HEK293 (cell line): ENCODE results near the gene NFIB.

ENCODE experiments used
- CTCF ChIA-PET: fragments of 350-600 bp; formaldehyde crosslinking; extraction: SDS; loops from one replicate; lab custom pipeline; 2021; ENCODE audit warnings: antibody characterized with exemption; lab: Yijun Ruan, JAX
- POLR2A ChIA-PET: fragments of 300-600 bp; formaldehyde crosslinking; extraction: SDS; loops from one replicate; lab custom pipeline; 2020; ENCODE audit warnings: antibody characterized with exemption, inconsistent platforms; lab: Yijun Ruan, JAX
- H3K27ac ChIP-seq: fragments of 200-500 bp; sonication (Bioruptor generic); 2 replicates; pipeline ENCODE4 v1.5.1; 2014; ENCODE audit warnings: low read depth, low read length, control low read depth, inconsistent platforms; ENCODE audit errors: extremely low read depth
- H3K36me3 ChIP-seq, 2 experiments: fragments of 200-500 bp in 1 of 2; sonication (Bioruptor generic) in 1 of 2; 1 replicate in 1 of 2; 2 replicates in 1 of 2; pipeline ENCODE4 v1.5.1; 2014 to 2017; ENCODE audit warnings: inconsistent platforms in 2 of 2, low read length in 2 of 2; ENCODE audit not compliant: control insufficient read depth in 2 of 2, insufficient read depth in 1 of 2
- H3K4me1 ChIP-seq: fragments of 200-500 bp; sonication (Bioruptor generic); 2 replicates; pipeline ENCODE4 v1.5.1; 2014; ENCODE audit warnings: mild to moderate bottlenecking, low read length, inconsistent platforms; ENCODE audit not compliant: control insufficient read depth, insufficient read depth
- H3K4me3 ChIP-seq: 2 replicates; pipeline ENCODE4 v1.5.1; 2011; ENCODE audit warnings: low read depth, mild to moderate bottlenecking, control low read depth, low read length, moderate library complexity
- H3K9me3 ChIP-seq: fragments of 200-500 bp; sonication (Bioruptor generic); 2 replicates; pipeline ENCODE4 v1.5.1; 2014; ENCODE audit warnings: low read depth, low read length, inconsistent platforms; ENCODE audit not compliant: control insufficient read depth, insufficient read depth
- PRDM6 ChIP-seq: fragments of 450-650 bp; formaldehyde crosslinking; IDR thresholded peaks from 2 replicates; pipeline ENCODE4 v1.5.1; 2017; ENCODE audit warnings: missing biosample characterization, missing genetic modification characterization
- SALL2 ChIP-seq: fragments of 450-650 bp; formaldehyde crosslinking; IDR thresholded peaks from 2 replicates; pipeline ENCODE4 v1.5.0; 2017; ENCODE audit warnings: missing biosample characterization, mild to moderate bottlenecking, missing genetic modification characterization, borderline replicate concordance
- ZBTB17 ChIP-seq: fragments of 450-650 bp; formaldehyde crosslinking; IDR thresholded peaks from 2 replicates; pipeline ENCODE4 v1.5.1; 2016; ENCODE audit warnings: missing biosample characterization, missing genetic modification characterization
- ZBTB20 ChIP-seq: fragments of 450-650 bp; formaldehyde crosslinking; IDR thresholded peaks from 2 replicates; pipeline ENCODE4 v1.5.1; 2016; ENCODE audit warnings: missing biosample characterization, missing genetic modification characterization
- ZBTB21 ChIP-seq: fragments of 450-650 bp; formaldehyde crosslinking; IDR thresholded peaks from 2 replicates; pipeline ENCODE4 v1.5.1; 2017; ENCODE audit warnings: missing biosample characterization, missing genetic modification characterization
- ZBTB44 ChIP-seq: fragments of 450-650 bp; IDR thresholded peaks from 2 replicates; pipeline ENCODE4 v1.5.1; 2018; ENCODE audit warnings: missing biosample characterization, mild to moderate bottlenecking, missing genetic modification characterization
- ZNF132 ChIP-seq: fragments of 450-650 bp; formaldehyde crosslinking; IDR thresholded peaks from 2 replicates; pipeline ENCODE4 v1.5.1; 2017; ENCODE audit warnings: missing biosample characterization, missing genetic modification characterization, borderline replicate concordance
- ZNF146 ChIP-seq: fragments of 450-650 bp; formaldehyde crosslinking; IDR thresholded peaks from 2 replicates; pipeline ENCODE4 v1.5.1; 2016; ENCODE audit warnings: missing biosample characterization, missing genetic modification characterization
- ZNF391 ChIP-seq: fragments of 450-650 bp; formaldehyde crosslinking; IDR thresholded peaks from 2 replicates; pipeline ENCODE4 v1.5.1; 2016; ENCODE audit warnings: low read depth, missing biosample characterization, missing genetic modification characterization, borderline replicate concordance
- ZNF404 ChIP-seq: fragments of 450-650 bp; formaldehyde crosslinking; IDR thresholded peaks from 2 replicates; pipeline ENCODE4 v1.5.1; 2017; ENCODE audit warnings: missing biosample characterization, missing genetic modification characterization
- ZNF555 ChIP-seq: fragments of 450-650 bp; formaldehyde crosslinking; conservative IDR thresholded peaks from 2 replicates; pipeline ENCODE4 v1.5.1; 2017; ENCODE audit warnings: missing biosample characterization, mild to moderate bottlenecking, missing genetic modification characterization, inconsistent platforms
- ZNF560 ChIP-seq: fragments of 450-650 bp; formaldehyde crosslinking; IDR thresholded peaks from 2 replicates; pipeline ENCODE4 v1.5.1; 2017; ENCODE audit warnings: missing biosample characterization, missing genetic modification characterization, borderline replicate concordance
- ZNF629 ChIP-seq: fragments of 450-650 bp; formaldehyde crosslinking; IDR thresholded peaks from 2 replicates; pipeline ENCODE4 v1.5.1; 2017; ENCODE audit warnings: missing biosample characterization, missing genetic modification characterization
- ZNF639 ChIP-seq: fragments of 450-650 bp; formaldehyde crosslinking; IDR thresholded peaks from 2 replicates; pipeline ENCODE4 v1.5.1; 2016; ENCODE audit warnings: missing biosample characterization, missing genetic modification characterization
- ZNF645 ChIP-seq: fragments of 450-650 bp; formaldehyde crosslinking; IDR thresholded peaks from 2 replicates; pipeline ENCODE4; 2016; ENCODE audit warnings: missing biosample characterization, missing genetic modification characterization
- ZNF677 ChIP-seq: fragments of 450-650 bp; IDR thresholded peaks from 2 replicates; pipeline ENCODE4 v1.5.0; 2018; ENCODE audit warnings: missing biosample characterization, mild to moderate bottlenecking, missing genetic modification characterization, moderate library complexity
- TF ChIP-seq, protein P1 (sequence below): fragments of 450-650 bp; formaldehyde crosslinking; IDR thresholded peaks from 2 replicates; pipeline ENCODE4 v1.5.1; 2016; ENCODE audit warnings: missing biosample characterization, missing genetic modification characterization
- TF ChIP-seq, protein P2 (sequence below): fragments of 450-650 bp; formaldehyde crosslinking; IDR thresholded peaks from 2 replicates; pipeline ENCODE4 v1.5.1; 2016; ENCODE audit warnings: missing biosample characterization, missing genetic modification characterization
- TF ChIP-seq, protein P3 (sequence below): fragments of 450-650 bp; formaldehyde crosslinking; IDR thresholded peaks from 2 replicates; pipeline ENCODE4 v1.5.1; 2016; ENCODE audit warnings: missing biosample characterization, missing genetic modification characterization, low read depth

NFIB gene

GRCh38 chr9:14245901-14246525 is 67.9 kb downstream of the NFIB start (continued):
- TF ChIP-seq ZNF555 (tag by site-specific recombination) (no peak), ZNF645 (no peak), ZNF404 (tag by site-specific recombination) (no peak), ZNF677 (tag by site-specific recombination) (no peak), ZBTB20 (tag by site-specific recombination) (no peak), ZNF639 (no peak), ZNF560 (tag by site-specific recombination) (no peak), SALL2 (tag by site-specific recombination) (no peak), ZNF132 (tag by site-specific recombination) (no peak)
- TF ChIP-seq, protein P1, sequence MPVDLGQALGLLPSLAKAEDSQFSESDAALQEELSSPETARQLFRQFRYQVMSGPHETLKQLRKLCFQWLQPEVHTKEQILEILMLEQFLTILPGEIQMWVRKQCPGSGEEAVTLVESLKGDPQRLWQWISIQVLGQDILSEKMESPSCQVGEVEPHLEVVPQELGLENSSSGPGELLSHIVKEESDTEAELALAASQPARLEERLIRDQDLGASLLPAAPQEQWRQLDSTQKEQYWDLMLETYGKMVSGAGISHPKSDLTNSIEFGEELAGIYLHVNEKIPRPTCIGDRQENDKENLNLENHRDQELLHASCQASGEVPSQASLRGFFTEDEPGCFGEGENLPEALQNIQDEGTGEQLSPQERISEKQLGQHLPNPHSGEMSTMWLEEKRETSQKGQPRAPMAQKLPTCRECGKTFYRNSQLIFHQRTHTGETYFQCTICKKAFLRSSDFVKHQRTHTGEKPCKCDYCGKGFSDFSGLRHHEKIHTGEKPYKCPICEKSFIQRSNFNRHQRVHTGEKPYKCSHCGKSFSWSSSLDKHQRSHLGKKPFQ (tag by site-specific recombination): no peak
- TF ChIP-seq, protein P2, sequence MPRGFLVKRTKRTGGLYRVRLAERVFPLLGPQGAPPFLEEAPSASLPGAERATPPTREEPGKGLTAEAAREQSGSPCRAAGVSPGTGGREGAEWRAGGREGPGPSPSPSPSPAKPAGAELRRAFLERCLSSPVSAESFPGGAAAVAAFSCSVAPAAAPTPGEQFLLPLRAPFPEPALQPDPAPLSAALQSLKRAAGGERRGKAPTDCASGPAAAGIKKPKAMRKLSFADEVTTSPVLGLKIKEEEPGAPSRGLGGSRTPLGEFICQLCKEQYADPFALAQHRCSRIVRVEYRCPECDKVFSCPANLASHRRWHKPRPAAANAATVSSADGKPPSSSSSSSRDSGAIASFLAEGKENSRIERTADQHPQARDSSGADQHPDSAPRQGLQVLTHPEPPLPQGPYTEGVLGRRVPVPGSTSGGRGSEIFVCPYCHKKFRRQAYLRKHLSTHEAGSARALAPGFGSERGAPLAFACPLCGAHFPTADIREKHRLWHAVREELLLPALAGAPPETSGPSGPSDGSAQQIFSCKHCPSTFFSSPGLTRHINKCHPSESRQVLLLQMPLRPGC: no peak
- TF ChIP-seq, all 188 proteins: peak for 0

DNA sequence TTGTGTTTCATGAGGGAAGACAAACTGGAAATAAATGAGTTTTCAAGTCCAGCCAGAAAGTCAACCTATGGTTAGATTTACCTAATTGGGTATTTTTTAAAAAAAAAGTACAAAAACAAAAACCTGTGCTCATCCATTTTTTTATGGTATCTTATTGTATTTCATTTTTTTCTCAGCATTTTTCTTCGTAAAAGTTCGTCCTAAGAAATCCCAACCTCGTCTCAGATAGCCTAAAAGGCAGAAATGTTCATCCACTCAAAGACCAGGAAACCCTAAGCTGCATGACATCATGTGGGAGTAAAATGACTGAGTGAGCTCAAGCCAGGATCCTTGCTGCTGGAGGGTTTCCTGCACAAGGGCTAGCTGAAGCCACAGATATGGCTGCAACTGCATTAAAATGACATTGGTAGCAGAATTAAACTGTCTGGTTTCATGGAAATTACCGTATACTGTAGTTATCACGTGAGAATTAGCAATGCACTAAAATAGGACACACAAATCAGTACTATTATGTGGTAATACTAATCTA is 70.4 kb downstream of the NFIB start:
- Histone ChIP-seq H3K4me1 (peaks cover 21% of the 10 kb centered on the region), H3K9me3 (no peaks in the 10 kb centered on the region), H3K36me3 (no peaks in the 10 kb centered on the region), H3K4me3 (no peak overlapping the region), H3K27ac (no peak overlapping the region)
- TF ChIP-seq ZNF629 (tag by site-specific recombination): peak; percentile 83
- TF ChIP-seq ZBTB17: peak; percentile 35; the same call in 1 of the 2 replicates
- no peak for TF ChIP-seq ZNF391 (tag by site-specific recombination)
- no peak for TF ChIP-seq ZNF146 (tag by site-specific recombination)
- TF ChIP-seq, protein P3, sequence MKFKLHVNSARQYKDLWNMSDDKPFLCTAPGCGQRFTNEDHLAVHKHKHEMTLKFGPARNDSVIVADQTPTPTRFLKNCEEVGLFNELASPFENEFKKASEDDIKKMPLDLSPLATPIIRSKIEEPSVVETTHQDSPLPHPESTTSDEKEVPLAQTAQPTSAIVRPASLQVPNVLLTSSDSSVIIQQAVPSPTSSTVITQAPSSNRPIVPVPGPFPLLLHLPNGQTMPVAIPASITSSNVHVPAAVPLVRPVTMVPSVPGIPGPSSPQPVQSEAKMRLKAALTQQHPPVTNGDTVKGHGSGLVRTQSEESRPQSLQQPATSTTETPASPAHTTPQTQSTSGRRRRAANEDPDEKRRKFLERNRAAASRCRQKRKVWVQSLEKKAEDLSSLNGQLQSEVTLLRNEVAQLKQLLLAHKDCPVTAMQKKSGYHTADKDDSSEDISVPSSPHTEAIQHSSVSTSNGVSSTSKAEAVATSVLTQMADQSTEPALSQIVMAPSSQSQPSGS (tag by site-specific recombination): peak; percentile 73
- peak; percentile 92 for TF ChIP-seq PRDM6 (tag by site-specific recombination)
- peak; percentile 56; the same call in 1 of the 2 replicates for TF ChIP-seq ZBTB21 (tag by site-specific recombination)
- peak; percentile 67; the same call in 1 of the 2 replicates for TF ChIP-seq ZBTB44 (tag by site-specific recombination)
- CTCF ChIA-PET: no interaction called here
- POLR2A ChIA-PET: no interaction called here
